ENCODE data around the gene GOLGA6A. TPM values are rescaled to one million over a fixed set of nuclear protein-coding genes. Genes with fewer than 3 reads are reported as not detected.
A peak's percentile ranks its signal among the peaks of the same experiment; 100 is the strongest.

The GOLGA6A gene
- total RNA-seq, 1 donor from 2014 or later: not detected

DNA sequence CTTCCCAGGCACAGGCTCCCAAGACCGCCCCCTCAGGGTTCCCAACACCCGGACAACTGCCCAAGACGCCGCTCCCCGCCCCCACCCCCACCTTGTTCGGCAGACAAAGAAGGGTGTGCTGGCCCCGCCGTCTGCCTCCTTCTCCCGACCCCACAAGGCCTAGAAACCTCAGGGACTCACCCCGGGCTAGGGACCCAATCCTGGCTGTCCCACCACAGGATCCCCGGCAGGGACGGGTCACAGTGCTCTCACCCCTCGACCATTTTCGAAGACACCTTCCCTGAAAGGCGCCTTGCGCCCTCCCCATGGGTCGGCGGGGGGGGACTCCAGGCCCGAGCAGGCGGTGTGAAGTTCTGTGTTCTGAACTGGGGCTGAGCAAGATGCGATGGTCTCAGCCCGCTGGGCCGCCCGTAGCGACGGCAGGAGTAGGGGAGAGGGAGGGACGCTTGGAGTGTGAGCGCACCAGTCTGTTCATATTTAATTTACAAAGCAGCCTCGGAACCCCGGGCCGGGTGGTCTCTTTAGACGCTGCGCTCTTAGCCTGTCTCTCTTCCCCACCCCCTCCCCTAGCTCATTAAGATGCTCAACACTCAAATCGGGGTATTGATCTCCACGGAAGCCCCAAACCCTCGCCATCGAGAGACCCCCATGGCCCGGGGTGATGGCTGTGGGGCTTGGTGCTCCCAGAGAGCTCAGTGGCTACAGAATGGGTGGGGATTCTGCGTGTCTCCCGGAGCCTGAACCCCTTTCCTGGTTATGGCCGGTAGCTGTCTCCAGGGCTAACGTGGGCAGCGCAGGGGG, 46.6 kb upstream of the GOLGA6A start:
- H3K27me3 ChIP-seq (ENCODE audit: low read depth): peaks cover 94% of the 10 kb centered on the region
- intact Hi-C loops (cut with micrococcal nuclease): loop anchor here (5.0 kb wide), 2 partner anchors 178 to 193 kb away; no protein-coding TSS in a partner anchor
- no peaks in the 10 kb centered on the region for H3K36me3 ChIP-seq
- no peak for DNase-seq
- peaks cover 63% of the 10 kb centered on the region for H3K4me1 ChIP-seq
- TF ChIP-seq, protein P1, sequence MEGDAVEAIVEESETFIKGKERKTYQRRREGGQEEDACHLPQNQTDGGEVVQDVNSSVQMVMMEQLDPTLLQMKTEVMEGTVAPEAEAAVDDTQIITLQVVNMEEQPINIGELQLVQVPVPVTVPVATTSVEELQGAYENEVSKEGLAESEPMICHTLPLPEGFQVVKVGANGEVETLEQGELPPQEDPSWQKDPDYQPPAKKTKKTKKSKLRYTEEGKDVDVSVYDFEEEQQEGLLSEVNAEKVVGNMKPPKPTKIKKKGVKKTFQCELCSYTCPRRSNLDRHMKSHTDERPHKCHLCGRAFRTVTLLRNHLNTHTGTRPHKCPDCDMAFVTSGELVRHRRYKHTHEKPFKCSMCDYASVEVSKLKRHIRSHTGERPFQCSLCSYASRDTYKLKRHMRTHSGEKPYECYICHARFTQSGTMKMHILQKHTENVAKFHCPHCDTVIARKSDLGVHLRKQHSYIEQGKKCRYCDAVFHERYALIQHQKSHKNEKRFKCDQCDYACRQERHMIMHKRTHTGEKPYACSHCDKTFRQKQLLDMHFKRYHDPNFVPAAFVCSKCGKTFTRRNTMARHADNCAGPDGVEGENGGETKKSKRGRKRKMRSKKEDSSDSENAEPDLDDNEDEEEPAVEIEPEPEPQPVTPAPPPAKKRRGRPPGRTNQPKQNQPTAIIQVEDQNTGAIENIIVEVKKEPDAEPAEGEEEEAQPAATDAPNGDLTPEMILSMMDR (IDR thresholded peaks at IDR 0.05; ENCODE audit: borderline replicate concordance): no peak
- H3K27ac ChIP-seq (replicated peaks): peak overlapping the region; percentile 83
- no peaks in the 10 kb centered on the region for H3K9me3 ChIP-seq (replicated peaks)
- H3K4me3 ChIP-seq: peak overlapping the region; percentile 66

DNA sequence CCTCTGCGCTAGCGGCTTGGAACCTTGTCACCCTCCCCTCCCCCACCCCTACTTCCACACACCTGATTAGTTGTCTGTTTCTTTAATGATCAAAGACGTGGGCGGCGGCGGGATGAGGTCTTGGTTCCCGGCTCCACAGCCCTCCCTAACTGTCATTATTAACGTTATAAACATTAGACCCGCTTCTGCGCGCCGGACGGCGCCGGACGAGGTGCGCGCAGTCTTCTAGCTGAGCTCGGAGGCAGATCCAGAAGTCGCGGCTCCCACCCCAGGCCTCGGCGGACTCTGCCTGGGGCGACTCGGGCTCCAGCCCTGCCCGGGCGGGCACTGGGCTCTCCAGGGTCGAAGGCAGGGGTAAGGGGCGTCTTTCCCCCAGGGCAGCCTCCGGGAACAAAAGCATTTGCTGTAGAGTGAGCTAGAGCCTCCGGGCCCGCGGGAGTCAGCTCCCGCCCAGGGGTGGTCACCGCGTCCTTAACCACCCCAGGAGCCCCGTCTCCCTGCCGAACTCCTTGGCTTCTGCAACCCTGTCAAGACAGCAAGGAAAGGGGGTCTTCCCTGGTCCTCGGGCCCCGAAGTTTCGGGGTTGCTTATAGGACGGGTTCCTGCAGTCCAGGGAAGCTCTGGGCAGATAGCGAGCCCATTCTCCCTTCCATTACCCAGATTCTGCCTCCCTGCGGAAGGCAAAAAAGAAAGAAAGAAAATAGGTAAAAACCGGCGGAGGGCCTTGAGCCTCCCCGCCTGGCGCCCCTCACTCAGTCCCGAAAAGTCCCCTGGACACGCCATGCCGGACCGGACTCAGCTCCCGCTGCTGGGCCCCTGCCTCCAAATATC, 45.8 kb upstream of the GOLGA6A start:
- TF ChIP-seq, protein P1 (IDR thresholded peaks at IDR 0.05; ENCODE audit: borderline replicate concordance): no peak
- Histone ChIP-seq H3K9me3 (replicated peaks) (no peaks in the 10 kb centered on the region), H3K27me3 (ENCODE audit: low read depth) (peaks cover 93% of the 10 kb centered on the region), H3K27ac (replicated peaks) (peak overlapping the region; percentile 83), H3K4me3 (peak overlapping the region; percentile 66), H3K4me1 (peaks cover 55% of the 10 kb centered on the region), H3K36me3 (no peaks in the 10 kb centered on the region)
- intact Hi-C loops (cut with micrococcal nuclease): loop anchor here (5.0 kb wide), 2 partner anchors 179 to 194 kb away; no protein-coding TSS in a partner anchor
- DNase-seq: no peak

DNA sequence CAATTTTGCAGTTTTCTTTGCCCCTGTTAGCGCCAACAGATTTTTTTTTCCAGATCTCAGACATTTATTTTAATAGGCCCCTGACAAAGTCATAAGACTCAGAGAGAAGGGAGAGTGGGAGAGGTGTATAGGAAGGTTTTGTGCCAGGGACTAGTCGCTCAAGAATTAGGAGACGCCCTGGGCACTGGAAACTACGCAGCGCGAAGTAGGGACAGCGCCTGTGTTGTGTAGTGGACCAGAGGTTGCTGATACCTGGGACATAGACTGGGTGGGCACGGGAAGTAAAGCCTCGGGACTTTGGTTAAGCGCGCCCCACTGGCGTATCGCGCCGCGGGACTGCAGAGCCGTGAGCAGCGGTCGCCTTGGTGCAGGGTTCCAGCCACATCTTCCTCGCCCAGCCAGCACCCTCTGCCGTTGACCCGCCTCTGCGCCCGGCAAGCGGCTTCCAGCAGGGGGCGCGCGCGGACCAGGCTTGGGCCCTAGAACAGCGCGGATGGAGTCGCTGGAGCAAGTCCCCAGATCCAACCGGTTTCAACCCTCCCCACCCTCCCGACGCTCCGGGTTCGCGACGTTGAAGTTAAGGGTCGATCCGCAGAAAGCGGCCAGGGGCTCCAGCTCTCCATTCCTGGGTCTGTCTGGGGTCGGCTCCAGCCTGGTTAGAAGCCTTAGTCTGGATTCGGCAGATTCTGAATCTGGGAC, 45.1 kb upstream of the GOLGA6A start:
- TF ChIP-seq, protein P1 (IDR thresholded peaks at IDR 0.05; ENCODE audit: borderline replicate concordance): peak; percentile 97
- Histone ChIP-seq H3K4me3 (peak overlapping the region; percentile 66), H3K27ac (replicated peaks) (peak overlapping the region; percentile 83), H3K4me1 (peaks cover 48% of the 10 kb centered on the region), H3K27me3 (ENCODE audit: low read depth) (peaks cover 93% of the 10 kb centered on the region), H3K9me3 (replicated peaks) (no peaks in the 10 kb centered on the region), H3K36me3 (no peaks in the 10 kb centered on the region)
- peak; percentile 89 for DNase-seq
- intact Hi-C loops (cut with micrococcal nuclease): loop anchor here (5.0 kb wide), 2 partner anchors 180 to 195 kb away; no protein-coding TSS in a partner anchor

DNA sequence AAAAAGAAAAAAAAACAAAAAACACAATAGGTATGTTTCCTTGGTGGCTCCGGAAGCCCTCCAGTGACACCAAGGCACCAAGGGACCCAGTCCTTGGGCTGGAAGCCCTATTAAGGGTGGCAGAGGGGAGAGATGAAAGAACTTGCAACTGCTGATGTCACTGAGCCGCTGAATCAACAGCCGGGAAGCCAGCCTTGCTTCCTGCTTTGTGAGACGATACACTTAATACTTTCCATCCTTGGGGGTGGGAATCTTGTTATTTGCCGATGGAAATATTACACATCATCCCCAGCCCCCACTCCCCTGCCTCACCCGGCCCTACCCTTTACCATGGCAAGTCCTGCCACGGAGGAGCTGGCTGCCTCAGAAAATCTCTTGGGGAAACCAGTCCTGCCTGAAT, 42.4 kb upstream of the GOLGA6A start:
- TF ChIP-seq, protein P1 (IDR thresholded peaks at IDR 0.05; ENCODE audit: borderline replicate concordance): no peak
- no peak for DNase-seq
- no peak overlapping the region for H3K27ac ChIP-seq (replicated peaks)
- no peaks in the 10 kb centered on the region for H3K9me3 ChIP-seq (replicated peaks)
- peaks cover 93% of the 10 kb centered on the region for H3K27me3 ChIP-seq (ENCODE audit: low read depth)
- H3K4me1 ChIP-seq: peaks cover 26% of the 10 kb centered on the region
- no peaks in the 10 kb centered on the region for H3K36me3 ChIP-seq
- H3K4me3 ChIP-seq: no peak overlapping the region
- intact Hi-C loops (cut with micrococcal nuclease): loop anchor here (5.0 kb wide), 2 partner anchors 183 to 198 kb away; no protein-coding TSS in a partner anchor

DNA sequence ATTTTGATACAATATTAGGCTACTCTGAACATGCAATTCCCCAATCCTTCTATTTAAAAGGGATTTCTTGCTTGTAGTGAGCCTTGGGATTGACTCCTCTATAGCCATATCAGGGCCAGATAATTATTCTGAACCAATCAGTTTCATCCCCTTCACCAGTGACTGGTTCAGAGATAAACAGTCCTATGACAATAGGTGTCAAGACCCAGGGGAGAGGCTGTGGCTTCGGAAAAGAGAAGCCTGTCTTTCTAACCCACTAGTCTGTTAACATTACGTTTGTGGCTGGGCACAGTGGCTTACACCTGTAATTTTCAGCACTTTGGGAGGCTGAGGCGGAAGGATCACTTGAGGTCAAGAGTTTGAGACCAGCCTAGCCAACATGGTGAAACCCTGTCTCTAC, 41.8 kb upstream of the GOLGA6A start:
- TF ChIP-seq, protein P1 (IDR thresholded peaks at IDR 0.05; ENCODE audit: borderline replicate concordance): no peak
- intact Hi-C loops (cut with micrococcal nuclease): no loop called here
- H3K36me3 ChIP-seq: no peaks in the 10 kb centered on the region
- no peak for DNase-seq
- no peak overlapping the region for H3K4me3 ChIP-seq
- peaks cover 90% of the 10 kb centered on the region for H3K27me3 ChIP-seq (ENCODE audit: low read depth)
- peaks cover 21% of the 10 kb centered on the region for H3K4me1 ChIP-seq
- H3K9me3 ChIP-seq (replicated peaks): no peaks in the 10 kb centered on the region
- no peak overlapping the region for H3K27ac ChIP-seq (replicated peaks)

Measured in left ventricle myocardium inferior (tissue), 1 donor.